Astrocyte (in vitro differentiated cells and primary cell): Measurements from ENCODE around the gene RPP38. TPM values are rescaled to one million over a fixed set of nuclear protein-coding genes. Genes with fewer than 3 reads are reported as not detected.

ENCODE experiments used
- DNase-seq: peaks from one replicate; pipeline ENCODE4 v3.0.0-alpha.2; 2010; ENCODE audit warnings: low read depth
- FAIRE-seq: peaks from 2 replicates; lab custom pipeline; 2011; peaks lifted over from hg19 to GRCh38; lab: Jason Lieb, UNC
- H2AFZ ChIP-seq: 2 replicates; pipeline ENCODE4 v1.6.0; 2012; ENCODE audit warnings: low read depth, low read length, inconsistent platforms
- H3K27ac ChIP-seq: 2 replicates; pipeline ENCODE4 v1.5.1; 2011; ENCODE audit warnings: low read depth, low read length, inconsistent platforms
- H3K27me3 ChIP-seq: 2 replicates; pipeline ENCODE4 v1.6.0; 2011; ENCODE audit warnings: low read length, inconsistent platforms; ENCODE audit not compliant: insufficient read depth
- H3K36me3 ChIP-seq: 2 replicates; pipeline ENCODE4 v1.5.1; 2011; ENCODE audit warnings: low read length, inconsistent platforms; ENCODE audit not compliant: insufficient read depth
- H3K4me1 ChIP-seq: 2 replicates; pipeline ENCODE4 v1.5.1; 2011; ENCODE audit warnings: low read length, inconsistent platforms; ENCODE audit not compliant: insufficient read depth
- H3K4me2 ChIP-seq: 2 replicates; pipeline ENCODE4 v1.6.0; 2012; ENCODE audit warnings: low read length, inconsistent platforms
- H3K4me3 ChIP-seq: 2 replicates; pipeline ENCODE4 v1.5.1; 2011; ENCODE audit warnings: low read depth, mild to moderate bottlenecking, low read length, inconsistent platforms; ENCODE audit not compliant: insufficient read depth
- H3K79me2 ChIP-seq: 2 replicates; pipeline ENCODE4 v1.6.0; 2012; ENCODE audit warnings: mild to moderate bottlenecking, low read length, inconsistent platforms; ENCODE audit not compliant: insufficient read depth
- H3K9ac ChIP-seq: 2 replicates; pipeline ENCODE4 v1.6.0; 2012; ENCODE audit warnings: mild to moderate bottlenecking, low read length, inconsistent platforms
- H3K9me3 ChIP-seq: 2 replicates; pipeline ENCODE4 v1.5.1; 2012; ENCODE audit warnings: low read depth, mild to moderate bottlenecking, low read length, inconsistent platforms; ENCODE audit not compliant: insufficient read depth
- H4K20me1 ChIP-seq: 2 replicates; pipeline ENCODE4 v1.6.0; 2012; ENCODE audit warnings: low read length, inconsistent platforms; ENCODE audit not compliant: insufficient read depth
- H3K27ac Mint-ChIP-seq: one replicate; pipeline ENCODE4 v1.8.0; 2021; ENCODE audit warnings: mild to moderate bottlenecking, mixed read lengths; ENCODE audit not compliant: unreplicated experiment
- H3K27me3 Mint-ChIP-seq: one replicate; pipeline ENCODE4 v1.8.0; 2021; ENCODE audit warnings: low read depth, mixed read lengths; ENCODE audit not compliant: unreplicated experiment
- H3K36me3 Mint-ChIP-seq: one replicate; pipeline ENCODE4 v1.8.0; 2021; ENCODE audit warnings: low read depth, mixed read lengths; ENCODE audit not compliant: unreplicated experiment
- H3K4me1 Mint-ChIP-seq: one replicate; pipeline ENCODE4 v1.8.0; 2021; ENCODE audit warnings: low read depth, mixed read lengths; ENCODE audit not compliant: unreplicated experiment
- H3K4me3 Mint-ChIP-seq: one replicate; pipeline ENCODE4 v1.8.0; 2021; ENCODE audit warnings: mild to moderate bottlenecking, moderate library complexity, mixed read lengths; ENCODE audit not compliant: unreplicated experiment
- H3K9me3 Mint-ChIP-seq: one replicate; pipeline ENCODE4 v1.8.0; 2021; ENCODE audit warnings: mild to moderate bottlenecking, mixed read lengths; ENCODE audit not compliant: unreplicated experiment
- CTCF ChIP-seq: IDR thresholded peaks from 2 replicates; pipeline ENCODE4 v1.5.1; 2011; ENCODE audit warnings: low read depth, mild to moderate bottlenecking, inconsistent platforms, low read length, moderate library complexity; ENCODE audit not compliant: insufficient read depth
- EZH2 ChIP-seq: IDR thresholded peaks from 2 replicates; pipeline ENCODE4 v1.6.1; 2012; ENCODE audit warnings: mild to moderate bottlenecking, low read length, inconsistent platforms; ENCODE audit not compliant: insufficient read depth
- total RNA-seq: library from RNA; stranded (reverse); gene quantifications from 2 replicates; pipeline ENCODE4 v1.2.1, GENCODE V29; 2021

The RPP38 gene
- total RNA-seq, 1 donor from 2014 or later, result 17.6 TPM

- H4K20me1 ChIP-seq, result no peaks in the 10 kb centered on the region
- peaks cover 4% of the 10 kb centered on the region for H3K9me3 ChIP-seq
- FAIRE-seq (no peak), DNase-seq (peak; percentile 3)
- no peak overlapping the region for H3K4me3 Mint-ChIP-seq
- no peaks in the 10 kb centered on the region for H3K4me1 ChIP-seq
- H3K4me1 Mint-ChIP-seq, result no peaks in the 10 kb centered on the region
- H3K9ac ChIP-seq, result no peak overlapping the region
- H3K36me3 ChIP-seq, result no peaks in the 10 kb centered on the region
- no peaks in the 10 kb centered on the region for H3K27me3 Mint-ChIP-seq
- H3K9me3 Mint-ChIP-seq, result peaks cover 19% of the 10 kb centered on the region
- H3K27me3 ChIP-seq, result no peaks in the 10 kb centered on the region
- TF ChIP-seq CTCF, result no peak
- TF ChIP-seq EZH2, result no peak
- peaks cover 8% of the 10 kb centered on the region for H3K36me3 Mint-ChIP-seq
- H3K27ac ChIP-seq, result no peak overlapping the region
- H3K79me2 ChIP-seq, result no peaks in the 10 kb centered on the region
- no peak overlapping the region for H2AFZ ChIP-seq
- no peak overlapping the region for H3K4me3 ChIP-seq
- no peak overlapping the region for H3K27ac Mint-ChIP-seq
- no peak overlapping the region for H3K4me2 ChIP-seq
These were observed 28.4 kb upstream of the RPP38 start for GRCh38 chr10:15068802-15069201.

GRCh38 chr10:15069230-15069629, 27.9 kb upstream of the RPP38 start:
- no peaks in the 10 kb centered on the region for H3K4me1 ChIP-seq
- H4K20me1 ChIP-seq, result no peaks in the 10 kb centered on the region
- H3K4me1 Mint-ChIP-seq, result no peaks in the 10 kb centered on the region
- no peaks in the 10 kb centered on the region for H3K36me3 ChIP-seq
- H3K9me3 Mint-ChIP-seq, result peaks cover 19% of the 10 kb centered on the region
- H3K9me3 ChIP-seq, result peaks cover 4% of the 10 kb centered on the region
- H3K27ac ChIP-seq, result no peak overlapping the region
- H3K4me3 ChIP-seq, result no peak overlapping the region
- peaks cover 8% of the 10 kb centered on the region for H3K36me3 Mint-ChIP-seq
- no peaks in the 10 kb centered on the region for H3K79me2 ChIP-seq
- H3K4me2 ChIP-seq, result no peak overlapping the region
- H3K27me3 Mint-ChIP-seq, result no peaks in the 10 kb centered on the region
- no peak for FAIRE-seq
- no peak overlapping the region for H3K27ac Mint-ChIP-seq
- no peak overlapping the region for H2AFZ ChIP-seq
- H3K27me3 ChIP-seq, result no peaks in the 10 kb centered on the region
- H3K9ac ChIP-seq, result no peak overlapping the region
- no peak overlapping the region for H3K4me3 Mint-ChIP-seq
- no peak for DNase-seq
- TF ChIP-seq CTCF, result no peak
- no peak for TF ChIP-seq EZH2

DNA sequence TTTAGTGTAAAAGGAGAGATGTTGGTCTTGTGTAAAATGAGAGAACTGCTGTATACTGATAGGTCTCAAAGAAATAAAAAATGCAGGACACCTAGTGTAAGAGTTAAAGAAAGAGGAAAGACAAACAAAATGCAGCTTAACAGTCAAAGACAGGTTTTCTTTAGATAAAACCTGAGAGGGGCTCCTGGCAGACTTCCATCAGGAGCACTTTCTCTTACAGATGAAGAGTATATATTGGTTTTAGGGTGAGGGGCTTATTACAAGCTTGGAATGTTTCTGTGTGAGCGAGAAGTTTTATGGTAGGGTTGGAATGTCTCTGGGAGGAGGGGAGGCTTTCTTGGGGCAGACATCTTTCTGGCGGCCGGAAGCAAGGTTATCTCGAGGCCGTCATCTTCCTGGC, 24.8 kb upstream of the RPP38 start:
- Histone ChIP-seq H3K4me1 (no peaks in the 10 kb centered on the region), H2AFZ (no peak overlapping the region), H3K36me3 (no peaks in the 10 kb centered on the region), H3K27me3 (no peaks in the 10 kb centered on the region), H3K4me3 (no peak overlapping the region), H4K20me1 (no peaks in the 10 kb centered on the region), H3K9ac (no peak overlapping the region), H3K4me2 (no peak overlapping the region), H3K9me3 (peaks cover 4% of the 10 kb centered on the region), H3K79me2 (no peaks in the 10 kb centered on the region), H3K27ac (no peak overlapping the region)
- TF ChIP-seq EZH2, result no peak
- TF ChIP-seq CTCF, result no peak
- Mint-ChIP-seq H3K9me3 (peaks cover 13% of the 10 kb centered on the region), H3K27me3 (no peaks in the 10 kb centered on the region), H3K4me3 (no peak overlapping the region), H3K27ac (no peak overlapping the region), H3K4me1 (no peaks in the 10 kb centered on the region), H3K36me3 (peaks cover 8% of the 10 kb centered on the region)
- DNase-seq (no peak), FAIRE-seq (no peak)
